Dendritic cell treated with granulocyte-macrophage colony-stimulating factor and Interleukin-4, amounts not matched to agents 40 ng/mL and 50 ng/mL, for 4 days (primary cell): Measurements from ENCODE around the gene IL36G.
"Not testable (repeated sequence)": the region's sequence is repeated elsewhere in the genome, so short reads cannot be mapped to it uniquely, and the experiment has no call there.

Source experiments
- H3K27ac Mint-ChIP-seq: one replicate; pipeline ENCODE4 v1.8.0; 2022; ENCODE audit warnings: mild to moderate bottlenecking, mixed read lengths
- H3K27me3 Mint-ChIP-seq: one replicate; pipeline ENCODE4 v1.8.0; 2022; ENCODE audit warnings: mild to moderate bottlenecking, mixed read lengths
- H3K36me3 Mint-ChIP-seq: one replicate; pipeline ENCODE4 v1.8.0; 2022; ENCODE audit warnings: low read depth, mixed read lengths
- H3K4me1 Mint-ChIP-seq: one replicate; pipeline ENCODE4 v1.8.0; 2022; ENCODE audit warnings: low read depth, mixed read lengths
- H3K4me3 Mint-ChIP-seq: one replicate; pipeline ENCODE4 v1.8.0; 2022; ENCODE audit warnings: mild to moderate bottlenecking, moderate library complexity, mixed read lengths
- H3K9me3 Mint-ChIP-seq: one replicate; pipeline ENCODE4 v1.8.0; 2022; ENCODE audit warnings: mixed read lengths
- intact Hi-C: fragments of 100-400 bp; cut with micrococcal nuclease; formaldehyde crosslinking; loops from one replicate; pipeline ENCODE4 v1.15.0; 2022

IL36G gene

DNA sequence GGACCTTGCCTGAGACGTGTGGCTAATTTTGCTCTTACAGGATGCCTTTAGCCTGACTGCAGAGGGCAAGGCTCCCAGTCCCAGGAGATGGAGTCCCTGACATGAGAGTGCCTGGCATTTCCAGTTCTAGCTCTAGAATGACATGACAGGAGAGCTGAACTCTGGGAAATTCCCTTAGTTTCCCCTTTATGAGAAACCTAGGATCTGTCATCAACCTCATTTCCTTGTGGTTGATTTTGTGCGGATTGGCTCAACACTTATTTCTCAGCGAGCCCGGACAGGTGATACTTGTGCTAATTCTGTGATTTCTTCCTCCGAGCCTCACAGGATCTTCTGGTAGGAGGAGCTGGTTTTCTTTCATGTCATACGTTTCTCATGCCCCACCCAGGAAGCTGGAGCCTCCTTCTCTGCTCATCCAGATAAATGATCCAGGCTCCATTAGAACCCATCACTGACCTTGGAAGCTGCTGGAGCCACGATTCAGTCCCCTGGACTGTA is at the start of gene IL36G:
IL36G (plus strand) TSS at position 448 of the 498 bp plus-strand sequence. CDS start 633 bp downstream, outside the sequence.
- intact Hi-C loops, result no loop called here
- H3K27ac Mint-ChIP-seq, result no peak within 1 kb of the TSS
- no peaks in the 10 kb centered on the region for H3K4me1 Mint-ChIP-seq
- no peaks in the 10 kb centered on the region for H3K9me3 Mint-ChIP-seq
- peaks cover 5% of the 10 kb centered on the region for H3K27me3 Mint-ChIP-seq
- H3K4me3 Mint-ChIP-seq, result no peak within 1 kb of the TSS
- no peaks in the 10 kb centered on the region for H3K36me3 Mint-ChIP-seq

- intact Hi-C loops, result no loop called here
- Mint-ChIP-seq H3K27ac (no peak overlapping the region), H3K36me3 (no peaks in the 10 kb centered on the region), H3K9me3 (no peaks in the 10 kb centered on the region), H3K4me3 (no peak overlapping the region), H3K4me1 (peaks cover 20% of the 10 kb centered on the region), H3K27me3 (peaks cover 2% of the 10 kb centered on the region)
These were observed 44.5 kb upstream of the IL36G start for GRCh38 chr2:112933261-112933660.

DNA sequence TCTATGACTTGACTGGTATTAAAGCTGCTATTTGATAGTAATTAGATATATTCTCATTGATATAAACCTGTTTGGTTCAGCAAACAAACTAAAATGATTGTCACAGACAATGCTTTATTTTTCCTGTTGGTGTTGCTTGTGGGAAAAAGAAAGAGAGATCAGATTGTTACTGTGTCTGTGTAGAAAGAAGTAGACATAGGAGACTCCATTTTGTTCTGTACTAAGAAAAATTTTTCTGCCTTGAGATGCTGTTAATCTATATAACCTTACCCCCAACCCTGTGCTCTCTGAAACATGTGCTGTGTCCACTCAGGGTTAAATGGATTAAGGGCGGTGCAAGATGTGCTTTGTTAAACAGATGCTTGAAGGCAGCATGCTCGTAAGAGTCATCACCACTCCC is 43.7 kb upstream of the IL36G start:
- H3K27me3 Mint-ChIP-seq, intact Hi-C loops, H3K27ac Mint-ChIP-seq, H3K36me3 Mint-ChIP-seq, H3K9me3 Mint-ChIP-seq, H3K4me3 Mint-ChIP-seq: not testable (repeated sequence)
- peaks cover 25% of the 10 kb centered on the region for H3K4me1 Mint-ChIP-seq

GRCh38 chr2:112936927-112937232 is 40.9 kb upstream of the IL36G start:
- intact Hi-C loops, result no loop called here
- Mint-ChIP-seq H3K27ac (peak overlapping the region; percentile 53), H3K9me3 (no peaks in the 10 kb centered on the region)

DNA sequence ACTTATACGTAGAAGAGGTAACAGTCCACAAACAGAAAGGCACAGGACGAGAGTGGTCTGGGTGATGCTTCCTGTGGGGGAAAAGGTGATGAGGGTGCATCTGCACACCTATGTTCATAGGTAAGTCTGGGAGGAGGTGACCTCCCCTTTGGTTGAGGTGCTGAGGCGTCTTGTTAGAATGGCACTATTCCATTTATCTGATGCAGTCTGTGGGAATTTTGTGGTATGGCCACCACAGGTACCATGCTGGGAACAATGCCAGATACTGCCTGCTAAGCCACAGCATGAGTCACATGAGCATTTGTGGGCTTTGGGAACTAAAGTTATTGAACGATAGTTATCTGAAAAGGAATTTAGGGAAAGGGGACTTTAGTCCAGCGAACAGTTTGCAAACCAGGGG is 38.9 kb upstream of the IL36G start:
- intact Hi-C loops, result no loop called here
- peaks cover 25% of the 10 kb centered on the region for H3K4me1 Mint-ChIP-seq

More at GRCh38 chr2:112936927-112937232, 40.9 kb upstream of the IL36G start:
- Mint-ChIP-seq H3K36me3 (no peaks in the 10 kb centered on the region), H3K4me1 (peaks cover 25% of the 10 kb centered on the region), H3K27me3 (peaks cover under 1% of the 10 kb centered on the region), H3K4me3 (no peak overlapping the region)

DNA sequence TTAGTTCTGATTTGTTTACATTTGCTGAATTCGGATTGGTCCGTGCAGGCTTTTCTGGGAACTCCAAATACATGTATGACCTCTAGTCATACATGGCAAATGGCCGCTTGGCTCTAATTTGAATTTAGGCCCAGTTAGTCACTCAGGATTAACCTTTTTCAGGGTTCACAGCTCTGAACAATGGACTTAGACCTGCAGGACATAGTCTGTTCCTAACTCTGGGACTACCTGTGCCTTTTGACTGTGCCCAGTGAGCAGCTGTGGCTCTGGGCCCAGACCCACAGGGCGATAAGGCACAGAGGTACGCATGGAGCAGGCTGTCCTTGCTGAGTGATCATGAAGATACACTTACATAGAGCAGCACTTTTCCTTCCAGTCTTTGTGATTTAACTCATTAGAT is 38.4 kb upstream of the IL36G start:
- peaks cover 25% of the 10 kb centered on the region for H3K4me1 Mint-ChIP-seq
- no peaks in the 10 kb centered on the region for H3K36me3 Mint-ChIP-seq
- H3K27ac Mint-ChIP-seq, result no peak overlapping the region
- no peak overlapping the region for H3K4me3 Mint-ChIP-seq
- intact Hi-C loops, result no loop called here
- H3K27me3 Mint-ChIP-seq, result peaks cover 5% of the 10 kb centered on the region
- no peaks in the 10 kb centered on the region for H3K9me3 Mint-ChIP-seq

More for the DNA sequence above, 38.9 kb upstream of the IL36G start:
- H3K36me3 Mint-ChIP-seq, result no peaks in the 10 kb centered on the region
- H3K4me3 Mint-ChIP-seq, result no peak overlapping the region
- H3K27me3 Mint-ChIP-seq, result peaks cover 5% of the 10 kb centered on the region
- no peaks in the 10 kb centered on the region for H3K9me3 Mint-ChIP-seq
- H3K27ac Mint-ChIP-seq, result no peak overlapping the region

GRCh38 chr2:112940859-112941625 is 36.8 kb upstream of the IL36G start:
- H3K4me3 Mint-ChIP-seq, result no peak overlapping the region
- H3K4me1 Mint-ChIP-seq, result peaks cover 22% of the 10 kb centered on the region
- H3K27ac Mint-ChIP-seq, result no peak overlapping the region
- H3K36me3 Mint-ChIP-seq, result no peaks in the 10 kb centered on the region
- H3K9me3 Mint-ChIP-seq, result no peaks in the 10 kb centered on the region
- intact Hi-C loops, result loop anchor here (1.0 to 5.0 kb wide), 2 partner anchors 54 to 192 kb away; no protein-coding TSS in a partner anchor
- peaks cover 5% of the 10 kb centered on the region for H3K27me3 Mint-ChIP-seq

- peaks cover 13% of the 10 kb centered on the region for H3K4me1 Mint-ChIP-seq
- H3K27me3 Mint-ChIP-seq, result peaks cover 5% of the 10 kb centered on the region
- no peak overlapping the region for H3K27ac Mint-ChIP-seq
- no peak overlapping the region for H3K4me3 Mint-ChIP-seq
- no peaks in the 10 kb centered on the region for H3K9me3 Mint-ChIP-seq
- intact Hi-C loops, result loop anchor here (1.0 to 5.0 kb wide), 2 partner anchors 55 to 193 kb away; no protein-coding TSS in a partner anchor
- no peaks in the 10 kb centered on the region for H3K36me3 Mint-ChIP-seq
These were observed 35.8 kb upstream of the IL36G start for GRCh38 chr2:112941753-112942653.

- intact Hi-C loops, result loop anchor here (5.0 kb wide), 1 partner anchor 55 kb away; no protein-coding TSS in a partner anchor
- Mint-ChIP-seq H3K4me1 (peaks cover 8% of the 10 kb centered on the region), H3K9me3 (no peaks in the 10 kb centered on the region), H3K27ac (no peak overlapping the region), H3K27me3 (peaks cover 5% of the 10 kb centered on the region), H3K36me3 (no peaks in the 10 kb centered on the region), H3K4me3 (no peak overlapping the region)
These were observed 35.2 kb upstream of the IL36G start for GRCh38 chr2:112942654-112943002.

GRCh38 chr2:112944971-112945370 is 32.8 kb upstream of the IL36G start:
- no peak overlapping the region for H3K27ac Mint-ChIP-seq
- H3K36me3 Mint-ChIP-seq, result no peaks in the 10 kb centered on the region
- H3K27me3 Mint-ChIP-seq, result peaks cover 12% of the 10 kb centered on the region
- intact Hi-C loops, result loop anchor here (5.0 kb wide), 1 partner anchor 58 kb away; no protein-coding TSS in a partner anchor
- no peaks in the 10 kb centered on the region for H3K4me1 Mint-ChIP-seq
- H3K4me3 Mint-ChIP-seq, result no peak overlapping the region
- H3K9me3 Mint-ChIP-seq, result no peaks in the 10 kb centered on the region

GRCh38 chr2:112946086-112946485 is 31.7 kb upstream of the IL36G start:
- intact Hi-C loops, result no loop called here

GRCh38 chr2:112947374-112947773 is 30.4 kb upstream of the IL36G start:
- Mint-ChIP-seq H3K27me3 (peaks cover 15% of the 10 kb centered on the region), H3K4me3 (no peak overlapping the region), H3K9me3 (no peaks in the 10 kb centered on the region), H3K36me3 (no peaks in the 10 kb centered on the region), H3K27ac (no peak overlapping the region), H3K4me1 (no peaks in the 10 kb centered on the region)
- intact Hi-C loops, result no loop called here

More at GRCh38 chr2:112946086-112946485, 31.7 kb upstream of the IL36G start:
- H3K36me3 Mint-ChIP-seq, result no peaks in the 10 kb centered on the region
- H3K9me3 Mint-ChIP-seq, result no peaks in the 10 kb centered on the region
- no peaks in the 10 kb centered on the region for H3K4me1 Mint-ChIP-seq
- H3K27ac Mint-ChIP-seq, result no peak overlapping the region
- no peak overlapping the region for H3K4me3 Mint-ChIP-seq
- H3K27me3 Mint-ChIP-seq, result peaks cover 12% of the 10 kb centered on the region

DNA sequence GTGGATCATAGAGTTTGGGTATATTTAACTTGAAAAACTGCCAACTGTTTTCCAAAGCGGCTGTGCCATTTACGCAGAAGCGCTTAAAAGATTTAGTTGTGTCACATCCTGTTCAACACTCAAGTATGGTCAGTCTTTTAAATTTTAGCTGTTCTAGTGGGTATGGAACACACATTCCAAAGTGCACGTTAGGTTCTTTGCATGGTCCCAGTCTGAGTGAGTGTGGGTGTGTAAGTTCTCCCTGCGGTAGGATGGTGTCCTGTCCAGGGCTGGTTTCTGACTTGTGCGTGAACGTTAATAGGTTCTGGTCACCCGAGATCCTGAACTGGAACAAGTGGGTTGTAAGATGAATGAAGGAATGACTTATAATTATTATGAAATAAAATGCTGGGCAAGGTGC is 28.4 kb upstream of the IL36G start:
- intact Hi-C loops, result no loop called here
- no peaks in the 10 kb centered on the region for H3K9me3 Mint-ChIP-seq

DNA sequence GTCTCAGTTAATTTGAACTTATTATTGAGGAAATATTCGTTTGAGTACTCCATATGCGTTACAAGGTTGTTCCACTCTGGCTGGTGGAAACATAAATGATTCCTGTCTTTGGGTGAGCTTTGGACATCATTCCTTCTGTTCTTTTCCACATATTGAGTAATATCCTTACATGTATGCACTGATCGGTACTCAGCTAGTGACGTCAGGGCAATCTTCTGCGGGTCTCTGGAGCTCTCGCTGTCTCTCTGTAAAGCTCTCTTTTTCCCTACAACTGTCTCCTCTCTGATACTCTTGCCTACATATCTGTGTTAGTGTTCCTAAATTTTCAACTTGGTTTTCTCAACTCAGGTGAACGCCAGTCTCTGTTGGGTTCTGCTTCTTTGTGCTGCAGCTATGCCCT is 23.4 kb upstream of the IL36G start:
- intact Hi-C loops, result no loop called here
- no peaks in the 10 kb centered on the region for H3K9me3 Mint-ChIP-seq
- H3K27me3 Mint-ChIP-seq, result peaks cover 11% of the 10 kb centered on the region

More for the DNA sequence above, 28.4 kb upstream of the IL36G start:
- Mint-ChIP-seq H3K36me3 (no peaks in the 10 kb centered on the region), H3K27ac (no peak overlapping the region), H3K4me1 (no peaks in the 10 kb centered on the region), H3K4me3 (no peak overlapping the region), H3K27me3 (peaks cover 13% of the 10 kb centered on the region)

More for the DNA sequence above, 23.4 kb upstream of the IL36G start:
- Mint-ChIP-seq H3K27ac (no peak overlapping the region), H3K36me3 (no peaks in the 10 kb centered on the region), H3K4me1 (no peaks in the 10 kb centered on the region), H3K4me3 (no peak overlapping the region)
